ENCODE results near the gene ARHGAP29.

DNA sequence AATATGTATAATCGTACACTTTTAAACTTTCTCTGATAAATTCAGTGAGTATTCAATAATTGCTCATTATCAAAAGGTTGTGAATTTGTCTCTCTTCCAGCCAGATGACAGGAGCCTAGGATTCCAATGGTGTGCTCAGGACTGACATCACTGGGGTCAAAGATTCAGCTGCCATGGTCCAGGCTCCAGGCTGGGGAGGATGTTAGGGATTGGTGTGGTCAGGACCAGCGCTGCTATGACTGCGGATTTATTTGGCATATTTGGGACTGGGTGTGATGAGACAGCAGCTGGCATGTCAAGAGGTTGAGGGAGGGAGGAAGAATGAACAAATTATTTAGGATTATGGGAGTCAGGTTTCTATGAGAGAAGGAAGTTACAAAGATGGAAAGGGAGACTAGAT is 68.3 kb downstream of the ARHGAP29 start:
- TF ChIP-seq, protein P1, sequence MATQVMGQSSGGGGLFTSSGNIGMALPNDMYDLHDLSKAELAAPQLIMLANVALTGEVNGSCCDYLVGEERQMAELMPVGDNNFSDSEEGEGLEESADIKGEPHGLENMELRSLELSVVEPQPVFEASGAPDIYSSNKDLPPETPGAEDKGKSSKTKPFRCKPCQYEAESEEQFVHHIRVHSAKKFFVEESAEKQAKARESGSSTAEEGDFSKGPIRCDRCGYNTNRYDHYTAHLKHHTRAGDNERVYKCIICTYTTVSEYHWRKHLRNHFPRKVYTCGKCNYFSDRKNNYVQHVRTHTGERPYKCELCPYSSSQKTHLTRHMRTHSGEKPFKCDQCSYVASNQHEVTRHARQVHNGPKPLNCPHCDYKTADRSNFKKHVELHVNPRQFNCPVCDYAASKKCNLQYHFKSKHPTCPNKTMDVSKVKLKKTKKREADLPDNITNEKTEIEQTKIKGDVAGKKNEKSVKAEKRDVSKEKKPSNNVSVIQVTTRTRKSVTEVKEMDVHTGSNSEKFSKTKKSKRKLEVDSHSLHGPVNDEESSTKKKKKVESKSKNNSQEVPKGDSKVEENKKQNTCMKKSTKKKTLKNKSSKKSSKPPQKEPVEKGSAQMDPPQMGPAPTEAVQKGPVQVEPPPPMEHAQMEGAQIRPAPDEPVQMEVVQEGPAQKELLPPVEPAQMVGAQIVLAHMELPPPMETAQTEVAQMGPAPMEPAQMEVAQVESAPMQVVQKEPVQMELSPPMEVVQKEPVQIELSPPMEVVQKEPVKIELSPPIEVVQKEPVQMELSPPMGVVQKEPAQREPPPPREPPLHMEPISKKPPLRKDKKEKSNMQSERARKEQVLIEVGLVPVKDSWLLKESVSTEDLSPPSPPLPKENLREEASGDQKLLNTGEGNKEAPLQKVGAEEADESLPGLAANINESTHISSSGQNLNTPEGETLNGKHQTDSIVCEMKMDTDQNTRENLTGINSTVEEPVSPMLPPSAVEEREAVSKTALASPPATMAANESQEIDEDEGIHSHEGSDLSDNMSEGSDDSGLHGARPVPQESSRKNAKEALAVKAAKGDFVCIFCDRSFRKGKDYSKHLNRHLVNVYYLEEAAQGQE (IDR thresholded peaks at IDR 0.05; ENCODE audit: insufficient read depth in 1 of 2, low read depth in 2 of 2, low read length in 2 of 2): no peak
- no peak for TF ChIP-seq POLR2AphosphoS5 (IDR thresholded peaks at IDR 0.05; ENCODE audit: low read depth, low read length)
- TF ChIP-seq SIN3A (IDR thresholded peaks at IDR 0.05; ENCODE audit: borderline replicate concordance, insufficient read depth, low read length): no peak
- no peak for TF ChIP-seq TAF1 (IDR thresholded peaks at IDR 0.05; ENCODE audit: borderline replicate concordance, insufficient read depth, low read length)

All from PFSK-1 (cell line).